Measurements from ENCODE around the gene RAD51B.

- TF ChIP-seq TAF1 (IDR thresholded peaks at IDR 0.05; ENCODE audit: low read depth, low read length) = no peak
- no peak for TF ChIP-seq POLR2A (IDR thresholded peaks at IDR 0.05; ENCODE audit: low read depth, low read length)
- no peak for TF ChIP-seq POLR2AphosphoS5 (IDR thresholded peaks at IDR 0.05; ENCODE audit: low read depth, low read length)
- no peak for TF ChIP-seq POU2F2 (IDR thresholded peaks at IDR 0.05; ENCODE audit: low read depth, low read length)
These were observed 631.0 kb downstream of the RAD51B start for GRCh38 chr14:68450391-68451120.

All from GM12891 (cell line).